ENCODE data around the gene LBH. TPM values are rescaled to one million over a fixed set of nuclear protein-coding genes. Genes with fewer than 3 reads are reported as not detected.

Gene LBH
- total and polyA plus RNA-seq, 2 experiments from 2014 or later: 17.5 to 30.3 TPM

DNA sequence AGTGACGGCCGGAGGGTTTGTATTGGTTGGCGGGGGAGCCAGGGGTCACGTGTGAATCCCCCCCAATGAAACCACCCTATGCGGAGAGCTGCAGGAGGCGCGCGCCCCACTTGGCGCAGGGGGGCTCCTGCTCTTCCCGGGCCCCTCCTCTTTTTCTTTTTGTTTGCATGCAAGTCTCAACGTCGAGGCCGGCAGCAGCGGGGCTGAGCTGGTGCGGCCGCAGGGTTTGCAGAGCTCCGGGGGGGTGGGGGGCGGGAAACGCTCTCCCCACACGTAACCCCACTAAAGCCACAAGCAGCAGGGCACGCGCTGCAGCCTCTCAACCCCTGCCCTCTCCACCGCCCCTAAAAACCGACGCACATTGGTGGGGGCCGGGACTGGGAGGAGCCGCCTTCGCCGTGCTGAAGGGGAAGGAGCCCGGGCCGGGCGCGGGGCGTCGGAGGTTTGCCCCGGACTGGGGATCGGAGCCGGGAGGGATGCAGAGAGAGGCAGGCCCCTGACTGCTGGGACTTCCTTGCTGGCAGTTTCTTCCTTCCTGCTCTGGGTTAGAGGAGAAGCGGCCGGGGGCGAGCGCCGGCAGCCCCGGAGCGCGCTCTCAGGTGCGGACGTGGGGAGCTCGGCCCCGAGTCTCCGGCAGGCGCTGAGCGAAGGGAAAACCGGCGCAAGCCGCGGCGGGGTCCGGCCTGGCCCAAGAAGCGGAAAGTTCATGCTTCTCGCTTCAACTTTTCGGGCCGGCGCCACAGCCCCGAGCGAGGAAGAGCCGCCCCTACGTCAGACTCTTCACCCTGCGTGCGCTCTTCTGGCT, 864 bp downstream of the LBH start:
- Mint-ChIP-seq H3K9me3 (no peaks in the 10 kb centered on the region), H3K36me3 (ENCODE audit: low read depth) (peaks cover 3% of the 10 kb centered on the region; the same call in 1 of the 3 replicates), H3K4me3 (peak overlapping the region; percentile 85), H3K27ac (no peak overlapping the region), H3K27me3 (ENCODE audit: insufficient read depth, low read depth, poor library complexity) (peaks cover 26% of the 10 kb centered on the region), H3K4me1 (peaks cover 21% of the 10 kb centered on the region)
- ATAC-seq (peak; percentile 55), DNase-seq (ENCODE audit: low spot score) (peak; percentile 93)
- TF ChIP-seq EZH2 (IDR thresholded peaks at IDR 0.05; ENCODE audit: low read depth, unreplicated experiment) (peak; percentile 34), POLR2AphosphoS5 (IDR thresholded peaks at IDR 0.05; ENCODE audit: low read depth) (peak; percentile 46; the same call in 1 of the 2 replicates), EZH2phosphoT487 (IDR thresholded peaks at IDR 0.05; ENCODE audit: unreplicated experiment) (no peak), ZNF114 (CRISPR knock-in tag; IDR thresholded peaks at IDR 0.05) (no peak)
- Histone ChIP-seq H3K4me1 (ENCODE audit: insufficient read depth) (peaks cover 16% of the 10 kb centered on the region), H3K4me2 (peak overlapping the region; percentile 100), H3K4me3 (peak overlapping the region; percentile 87), H3F3A (replicated peaks; ENCODE audit: low read depth) (0 out of 2 replicates have a peak, but pooled peaks cover 3% of the 10 kb centered on the region), H2AFZ (peak overlapping the region; percentile 86), H4K20me1 (replicated peaks; ENCODE audit: insufficient read depth) (peaks cover 8% of the 10 kb centered on the region; the same call in 1 of the 2 replicates), H3K79me2 (replicated peaks; ENCODE audit: insufficient read depth) (peaks cover 18% of the 10 kb centered on the region), H3K27ac (ENCODE audit: low read depth) (0 out of 2 replicates have a peak overlapping the region, but pooled peaks have one; percentile 69), H3K9me2 (ENCODE audit: insufficient read depth) (no peaks in the 10 kb centered on the region), H3K36me3 (ENCODE audit: insufficient read depth) (no peaks in the 10 kb centered on the region), H3K27me3 (ENCODE audit: insufficient read depth) (peaks cover 37% of the 10 kb centered on the region)

DNA sequence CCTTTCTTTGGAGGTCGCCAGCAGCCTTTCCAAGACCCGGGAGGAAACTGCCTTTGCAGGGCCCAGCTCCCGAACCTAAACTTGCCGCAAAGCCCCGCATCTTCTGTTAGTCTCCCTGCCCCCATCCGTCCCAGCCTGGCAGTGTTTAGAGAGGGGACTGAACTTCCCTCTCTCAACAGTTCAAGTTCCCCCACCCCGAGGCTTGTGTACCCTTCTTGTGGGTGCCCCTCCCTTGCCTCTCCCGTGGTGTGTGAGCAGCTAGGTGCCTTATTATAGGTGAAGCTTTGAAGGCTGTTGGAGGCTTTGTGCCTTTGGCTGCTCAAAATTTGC, 1.4 kb downstream of the LBH start:
- H3K27me3 Mint-ChIP-seq (ENCODE audit: insufficient read depth, low read depth, poor library complexity): peaks cover 24% of the 10 kb centered on the region
- H3K36me3 Mint-ChIP-seq (ENCODE audit: low read depth): peaks cover 3% of the 10 kb centered on the region; the same call in 1 of the 3 replicates
- Histone ChIP-seq H3K4me2 (peak overlapping the region; percentile 100), H3K9me2 (ENCODE audit: insufficient read depth) (no peaks in the 10 kb centered on the region), H3F3A (replicated peaks; ENCODE audit: low read depth) (0 out of 2 replicates have a peak, but pooled peaks cover 3% of the 10 kb centered on the region), H4K20me1 (replicated peaks; ENCODE audit: insufficient read depth) (peaks cover 8% of the 10 kb centered on the region; the same call in 1 of the 2 replicates), H3K27me3 (ENCODE audit: insufficient read depth) (peaks cover 37% of the 10 kb centered on the region), H3K27ac (ENCODE audit: low read depth) (0 out of 2 replicates have a peak overlapping the region, but pooled peaks have one; percentile 69), H2AFZ (peak overlapping the region; percentile 86), H3K79me2 (replicated peaks; ENCODE audit: insufficient read depth) (peaks cover 20% of the 10 kb centered on the region), H3K4me1 (ENCODE audit: insufficient read depth) (peaks cover 16% of the 10 kb centered on the region), H3K36me3 (ENCODE audit: insufficient read depth) (no peaks in the 10 kb centered on the region), H3K4me3 (peak overlapping the region; percentile 87)
- no peaks in the 10 kb centered on the region for H3K9me3 Mint-ChIP-seq
- peak overlapping the region; percentile 85 for H3K4me3 Mint-ChIP-seq
- ATAC-seq: no peak
- H3K27ac Mint-ChIP-seq: no peak overlapping the region
- no peak for DNase-seq (ENCODE audit: low spot score)
- TF ChIP-seq EZH2 (IDR thresholded peaks at IDR 0.05; ENCODE audit: low read depth, unreplicated experiment) (no peak), NANOG (IDR thresholded peaks at IDR 0.05; ENCODE audit: borderline replicate concordance) (no peak), ZNF331 (CRISPR knock-in tag; IDR thresholded peaks at IDR 0.05; ENCODE audit: low read depth) (no peak)
- peaks cover 21% of the 10 kb centered on the region for H3K4me1 Mint-ChIP-seq

DNA sequence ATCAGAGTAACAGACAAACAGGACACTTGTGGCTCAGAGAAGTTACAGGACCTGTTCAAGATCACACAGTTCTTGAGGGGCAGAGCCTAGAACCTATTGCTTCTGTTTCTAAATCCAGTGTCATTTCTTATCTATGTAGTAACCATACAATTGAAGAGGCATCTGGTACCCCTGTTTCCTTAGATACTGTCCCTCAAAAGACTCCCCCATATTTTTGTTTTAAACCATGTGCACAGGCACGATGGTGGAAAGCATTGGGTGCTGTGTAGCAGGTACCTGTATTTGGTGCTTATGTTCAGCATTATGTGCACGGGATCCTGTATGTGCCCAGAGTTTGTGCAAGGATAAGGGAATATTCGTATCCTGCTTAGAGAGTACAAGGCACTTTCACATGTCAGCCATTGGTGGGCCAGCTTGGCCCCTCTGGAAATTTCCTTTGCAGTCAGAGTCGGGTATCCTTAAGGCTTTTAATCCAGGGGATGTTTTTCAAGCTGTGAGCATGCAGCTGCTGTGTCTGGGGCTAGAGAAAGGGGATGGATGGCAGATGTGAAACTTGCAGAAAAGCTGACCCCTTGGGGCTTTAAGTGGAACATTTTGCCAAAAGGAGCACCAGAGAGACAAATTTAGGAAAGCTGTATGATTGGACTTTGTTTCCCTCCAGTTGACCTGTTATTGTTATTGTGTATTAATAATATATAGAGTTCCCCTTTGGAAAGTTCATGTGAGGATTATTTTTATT, 2.1 kb downstream of the LBH start:
- Histone ChIP-seq H3K27ac (ENCODE audit: low read depth) (no peak overlapping the region), H3K9me2 (ENCODE audit: insufficient read depth) (no peaks in the 10 kb centered on the region), H3K36me3 (ENCODE audit: insufficient read depth) (no peaks in the 10 kb centered on the region), H3F3A (replicated peaks; ENCODE audit: low read depth) (0 out of 2 replicates have a peak, but pooled peaks cover 3% of the 10 kb centered on the region), H3K27me3 (ENCODE audit: insufficient read depth) (peaks cover 37% of the 10 kb centered on the region), H2AFZ (peak overlapping the region; percentile 86), H3K4me3 (peak overlapping the region; percentile 87), H4K20me1 (replicated peaks; ENCODE audit: insufficient read depth) (peaks cover 8% of the 10 kb centered on the region; the same call in 1 of the 2 replicates), H3K4me1 (ENCODE audit: insufficient read depth) (peaks cover 16% of the 10 kb centered on the region), H3K4me2 (peak overlapping the region; percentile 100), H3K79me2 (replicated peaks; ENCODE audit: insufficient read depth) (peaks cover 20% of the 10 kb centered on the region)
- Mint-ChIP-seq H3K27me3 (ENCODE audit: insufficient read depth, low read depth, poor library complexity) (peaks cover 24% of the 10 kb centered on the region), H3K4me3 (peak overlapping the region; percentile 85), H3K27ac (no peak overlapping the region), H3K36me3 (ENCODE audit: low read depth) (peaks cover 3% of the 10 kb centered on the region; the same call in 1 of the 3 replicates), H3K9me3 (no peaks in the 10 kb centered on the region), H3K4me1 (peaks cover 26% of the 10 kb centered on the region)
- DNase-seq (ENCODE audit: low spot score) (no peak), ATAC-seq (no peak)
- TF ChIP-seq ZNF331 (CRISPR knock-in tag; IDR thresholded peaks at IDR 0.05; ENCODE audit: low read depth) (no peak), CREB1 (CRISPR knock-in tag; IDR thresholded peaks at IDR 0.05; ENCODE audit: low read depth) (no peak), EZH2phosphoT487 (IDR thresholded peaks at IDR 0.05; ENCODE audit: unreplicated experiment) (no peak), EZH2 (IDR thresholded peaks at IDR 0.05; ENCODE audit: low read depth, unreplicated experiment) (no peak), JUNB (IDR thresholded peaks at IDR 0.05; ENCODE audit: unreplicated experiment) (no peak)
